GM21737 (cell line): ENCODE measurements around the gene MIPOL1.
"Not testable (repeated sequence)": the region's sequence is repeated elsewhere in the genome, so short reads cannot be mapped to it uniquely, and the experiment has no call there.

ENCODE experiments used
- ATAC-seq: cut with Tn5 transposase; IDR thresholded peaks from one replicate; pipeline ENCODE4 v1.9.1; 2021; ENCODE audit warnings: mild to moderate bottlenecking, moderate library complexity; ENCODE audit not compliant: unreplicated experiment

The MIPOL1 gene, protein sequence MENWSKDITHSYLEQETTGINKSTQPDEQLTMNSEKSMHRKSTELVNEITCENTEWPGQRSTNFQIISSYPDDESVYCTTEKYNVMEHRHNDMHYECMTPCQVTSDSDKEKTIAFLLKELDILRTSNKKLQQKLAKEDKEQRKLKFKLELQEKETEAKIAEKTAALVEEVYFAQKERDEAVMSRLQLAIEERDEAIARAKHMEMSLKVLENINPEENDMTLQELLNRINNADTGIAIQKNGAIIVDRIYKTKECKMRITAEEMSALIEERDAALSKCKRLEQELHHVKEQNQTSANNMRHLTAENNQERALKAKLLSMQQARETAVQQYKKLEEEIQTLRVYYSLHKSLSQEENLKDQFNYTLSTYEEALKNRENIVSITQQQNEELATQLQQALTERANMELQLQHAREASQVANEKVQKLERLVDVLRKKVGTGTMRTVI

GRCh38 chr14:37197421-37198272, at the start of gene MIPOL1:
TSS of gene MIPOL1 (plus strand) at chr14:37197937. CDS start at chr14:37247889, 49,952 bp downstream.
- ATAC-seq = no peak

- ATAC-seq = no peak
Measured at GRCh38 chr14:37150414-37150813, 47.3 kb upstream of the MIPOL1 start.

GRCh38 chr14:37153005-37153404, 44.7 kb upstream of the MIPOL1 start:
- ATAC-seq = no peak

DNA sequence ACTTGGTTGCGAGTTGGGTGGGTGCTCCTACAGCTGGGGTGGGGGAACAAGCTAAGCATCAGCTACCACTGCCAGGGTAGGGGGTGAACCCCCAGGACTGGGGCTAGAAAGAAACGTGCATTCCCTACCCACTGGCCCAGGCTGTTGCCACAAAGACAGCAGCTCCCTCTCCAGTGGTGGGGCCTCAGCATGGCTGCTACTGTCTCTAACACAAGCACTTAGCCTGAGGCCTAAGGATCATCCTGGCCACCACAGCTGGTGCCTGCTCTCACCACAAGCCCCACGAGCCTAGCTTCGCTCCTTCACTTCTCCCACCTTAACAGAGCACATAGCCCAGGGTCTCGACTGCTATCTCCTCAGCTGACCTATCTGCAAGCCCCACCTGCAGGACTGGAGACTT, 44.3 kb upstream of the MIPOL1 start:
- no peak for ATAC-seq

GRCh38 chr14:37157987-37158386, 39.8 kb upstream of the MIPOL1 start:
- ATAC-seq = no peak

GRCh38 chr14:37162307-37162706, 35.4 kb upstream of the MIPOL1 start:
- ATAC-seq = not testable (repeated sequence)

GRCh38 chr14:37165794-37166193, 31.9 kb upstream of the MIPOL1 start:
- no peak for ATAC-seq

DNA sequence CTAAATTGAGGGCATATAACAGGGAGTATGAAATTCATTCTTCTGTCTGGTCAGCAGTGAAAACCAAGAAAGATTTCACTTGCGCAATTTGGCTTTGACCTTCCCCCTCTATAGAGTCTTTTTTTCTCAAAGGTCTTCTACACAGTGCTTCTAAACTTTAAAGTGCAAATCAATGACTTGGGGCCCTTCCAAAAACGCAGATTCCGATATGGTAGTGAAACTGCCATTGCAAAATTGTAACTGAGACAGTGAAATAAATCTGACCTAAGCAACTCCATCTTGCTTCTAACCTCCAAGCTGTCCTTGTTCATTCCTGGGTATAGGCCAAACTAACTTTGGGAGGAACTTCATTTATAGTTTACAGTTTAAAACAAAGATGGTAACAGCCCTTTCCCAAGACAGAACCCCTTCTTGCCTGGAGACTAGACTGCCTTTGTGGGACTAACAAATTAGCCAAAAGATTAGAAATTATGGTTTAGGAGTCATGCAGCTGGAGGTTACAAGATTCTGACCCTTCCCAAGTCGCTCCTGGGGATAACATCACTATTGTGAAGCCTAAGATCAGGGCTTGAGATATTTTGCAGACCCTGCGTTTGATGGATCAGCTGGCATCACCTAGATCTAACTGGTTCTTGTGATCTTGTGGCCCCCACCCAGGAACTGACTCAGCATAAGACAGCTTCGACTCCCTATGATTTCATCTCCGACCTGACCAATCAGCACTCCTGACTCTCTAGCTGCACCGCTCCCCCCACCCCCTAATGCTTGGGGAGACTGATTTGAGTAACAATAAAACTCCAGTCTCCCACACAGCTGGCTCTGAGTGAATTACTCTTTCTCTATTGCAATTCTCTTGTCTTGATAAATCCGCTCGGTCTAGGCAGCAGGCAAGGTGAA, 30.3 kb upstream of the MIPOL1 start:
- ATAC-seq = no peak

GRCh38 chr14:37168721-37169120, 29.0 kb upstream of the MIPOL1 start:
- no peak for ATAC-seq

DNA sequence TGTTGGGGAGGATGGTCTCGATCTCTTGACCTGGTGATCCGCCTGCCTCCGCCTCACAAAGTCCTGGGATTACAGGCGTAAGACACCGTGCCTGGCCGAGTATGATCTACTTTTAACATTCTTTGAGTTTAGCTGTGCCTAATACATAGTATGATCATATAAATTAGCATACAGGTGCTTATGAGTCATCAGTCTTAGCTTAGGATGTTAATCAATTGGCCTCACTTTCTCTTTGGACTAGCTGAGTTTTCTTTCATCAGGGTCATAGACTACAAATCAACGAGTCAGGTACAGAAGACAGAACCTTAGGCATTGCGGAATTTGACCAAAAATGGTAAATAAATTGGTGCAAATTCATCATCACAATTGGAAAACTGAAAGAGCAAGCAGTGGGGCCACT, 27.5 kb upstream of the MIPOL1 start:
- no peak for ATAC-seq

DNA sequence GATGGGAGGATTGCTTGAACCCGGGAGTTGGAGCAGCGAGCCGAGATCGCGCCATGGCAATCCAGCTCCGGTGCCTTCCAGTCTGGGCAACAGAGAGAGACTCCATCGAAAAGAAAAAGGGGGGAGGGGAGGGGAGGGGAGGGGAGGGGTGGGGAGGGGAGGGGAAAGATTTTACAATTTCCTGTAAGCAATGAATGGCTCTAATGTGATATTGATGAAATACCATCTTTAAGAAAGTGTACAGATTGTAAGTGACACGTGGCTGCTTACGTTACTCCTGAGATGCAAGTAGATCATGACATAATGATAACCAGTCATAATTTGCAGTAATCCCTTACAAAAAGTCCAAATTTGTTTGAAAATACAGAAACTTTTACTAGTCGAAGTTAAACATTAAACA, 26.7 kb upstream of the MIPOL1 start:
- ATAC-seq = no peak

- no peak for ATAC-seq
Measured at GRCh38 chr14:37171678-37172023, 26.1 kb upstream of the MIPOL1 start.

DNA sequence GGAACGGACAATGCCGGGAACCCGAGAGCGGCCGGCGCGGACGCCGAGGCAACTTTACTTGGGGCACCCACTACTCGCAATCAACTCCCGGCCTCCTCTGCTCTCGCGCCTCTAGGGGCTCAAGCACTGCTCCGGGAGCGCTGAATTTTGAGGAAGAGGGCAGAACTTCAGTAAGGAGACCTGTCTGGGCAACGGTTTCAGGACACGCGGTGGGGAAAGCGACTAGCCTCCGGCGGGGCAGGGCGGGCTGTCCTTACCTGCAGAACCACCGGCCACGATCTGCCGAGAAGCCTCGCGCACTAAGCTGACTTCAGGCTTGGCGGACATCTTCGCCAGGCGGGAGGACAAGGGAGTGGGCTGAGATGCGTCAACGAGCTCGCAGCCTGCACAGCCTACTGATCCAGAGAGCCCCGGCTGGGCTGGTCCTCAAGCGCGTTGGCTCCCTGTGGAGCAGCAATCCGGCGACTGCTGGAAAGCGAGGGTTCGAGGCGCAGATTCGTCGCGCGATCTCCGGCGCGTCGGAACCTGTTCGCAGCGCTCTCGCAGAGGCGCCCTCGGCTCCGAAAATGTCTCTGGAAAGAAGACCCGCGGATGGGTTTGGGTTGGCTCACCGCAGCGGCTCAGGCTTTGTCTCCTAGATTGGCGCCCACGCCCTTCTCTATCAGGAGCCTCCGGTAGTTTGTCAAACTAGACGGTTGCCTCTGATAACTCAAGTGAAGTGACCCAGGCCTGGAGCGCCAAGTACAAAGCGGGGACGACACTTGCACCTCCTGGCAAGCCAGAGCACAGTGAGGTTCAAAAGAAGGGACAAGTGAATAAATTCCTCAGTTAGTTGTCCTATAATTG, 25.5 kb upstream of the MIPOL1 start, which contains the start of gene SLC25A21:
Gene SLC25A21, minus strand, starts transcription at position 583 of the 846 bp plus-strand sequence.
- no peak for ATAC-seq

GRCh38 chr14:37172936-37173614, 24.7 kb upstream of the MIPOL1 start:
- no peak for ATAC-seq

DNA sequence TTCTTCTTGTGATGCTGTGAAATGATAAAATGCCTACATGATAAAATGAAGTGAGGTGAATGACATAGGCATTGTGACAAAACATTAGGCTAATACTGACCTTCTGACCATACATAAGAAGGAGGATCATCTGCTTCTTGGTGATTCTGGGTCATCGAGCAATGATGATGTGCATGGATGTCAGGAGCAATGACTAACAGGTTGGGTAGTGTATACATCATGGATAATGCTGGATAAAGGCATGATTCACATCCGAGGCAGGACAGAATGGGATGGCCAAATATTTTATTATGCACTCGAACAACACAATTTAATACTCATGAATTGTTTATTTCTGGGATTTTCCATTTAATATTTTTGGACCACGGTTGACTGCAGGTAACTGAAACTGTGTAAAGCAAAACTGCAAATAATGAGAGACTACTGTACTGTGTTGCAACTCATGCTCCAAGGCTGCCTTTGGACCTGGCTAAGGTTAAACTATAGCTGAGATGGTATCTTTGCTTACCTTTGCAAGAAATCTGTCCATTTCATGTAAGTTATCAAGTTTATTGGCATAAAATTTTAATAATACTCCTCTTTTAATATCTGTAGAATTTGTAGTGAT, 17.7 kb upstream of the MIPOL1 start:
- ATAC-seq = no peak

DNA sequence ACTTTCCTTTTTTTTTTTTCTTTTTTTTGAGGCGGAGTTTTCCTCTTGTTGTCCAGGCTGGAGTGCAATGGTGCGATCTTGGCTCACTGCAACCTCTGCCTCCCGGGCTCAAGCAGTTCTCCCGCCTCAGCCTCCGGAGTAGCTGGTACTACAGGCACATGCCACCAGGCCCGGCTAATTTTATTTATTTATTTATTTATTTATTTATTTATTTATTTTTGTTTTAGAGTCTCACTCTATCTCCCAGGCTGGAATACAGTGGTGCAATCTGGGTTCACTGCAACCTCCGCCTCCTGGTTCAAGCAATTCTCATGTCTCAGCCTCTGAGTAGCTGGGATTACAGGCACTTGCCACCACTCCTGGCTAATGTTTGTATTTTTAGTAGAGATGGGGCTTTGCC, 16.9 kb upstream of the MIPOL1 start:
- ATAC-seq = not testable (repeated sequence)

GRCh38 chr14:37181441-37181840, 16.3 kb upstream of the MIPOL1 start:
- ATAC-seq = no peak

GRCh38 chr14:37184520-37184919, 13.2 kb upstream of the MIPOL1 start:
- ATAC-seq = not testable (repeated sequence)

DNA sequence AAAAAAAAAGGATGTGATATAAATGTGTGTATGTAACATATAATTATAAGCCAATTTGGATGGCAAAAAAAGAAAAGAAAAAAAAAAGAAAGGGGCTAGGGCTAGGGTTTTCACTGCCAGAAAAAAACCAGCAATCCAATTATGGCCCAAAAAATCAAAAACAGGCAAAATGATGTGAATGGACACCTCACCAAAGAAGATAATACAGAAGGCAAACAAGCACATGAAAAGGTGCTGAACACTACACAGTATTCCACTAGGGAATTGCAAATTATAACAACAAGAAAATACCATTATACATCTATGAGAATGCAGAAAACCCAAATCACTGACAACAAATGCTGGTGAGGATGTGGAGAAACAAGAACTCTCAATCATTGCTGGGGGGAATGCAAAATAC, 12.1 kb upstream of the MIPOL1 start:
- no peak for ATAC-seq
